Activated naive CD8-positive, alpha-beta T cell treated with anti-CD3 and anti-CD28 coated beads, Interleukin-2, amount 50 U/mL, for 16 hours (primary cell): ENCODE results near the gene ZDHHC8.

ENCODE experiments used
- DNase-seq: peaks from one replicate; pipeline ENCODE4 v3.0.0-alpha.2; 2020; ENCODE audit warnings: low read depth, low spot score

ZDHHC8 gene

DNA sequence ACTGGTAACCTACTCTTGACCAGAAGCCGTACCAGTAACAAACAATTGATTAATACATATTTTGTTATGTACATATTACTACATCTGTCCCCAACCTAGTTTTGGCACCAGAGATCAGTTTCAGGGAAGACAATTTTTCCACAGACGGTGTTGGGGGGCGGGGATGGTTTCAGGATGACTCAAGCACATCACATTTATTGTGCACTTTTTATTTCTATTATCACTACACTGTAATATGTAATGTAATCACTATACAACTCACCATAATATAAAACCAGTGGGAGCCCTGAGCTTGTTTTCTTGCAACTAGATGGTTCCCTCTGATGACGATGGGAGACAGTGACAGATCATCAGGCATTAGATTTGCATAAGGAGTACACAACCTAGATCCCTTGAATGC, 36.1 kb upstream of the ZDHHC8 start:
- DNase-seq = no peak

GRCh38 chr22:20096574-20097420, 34.8 kb upstream of the ZDHHC8 start:
- no peak for DNase-seq

DNA sequence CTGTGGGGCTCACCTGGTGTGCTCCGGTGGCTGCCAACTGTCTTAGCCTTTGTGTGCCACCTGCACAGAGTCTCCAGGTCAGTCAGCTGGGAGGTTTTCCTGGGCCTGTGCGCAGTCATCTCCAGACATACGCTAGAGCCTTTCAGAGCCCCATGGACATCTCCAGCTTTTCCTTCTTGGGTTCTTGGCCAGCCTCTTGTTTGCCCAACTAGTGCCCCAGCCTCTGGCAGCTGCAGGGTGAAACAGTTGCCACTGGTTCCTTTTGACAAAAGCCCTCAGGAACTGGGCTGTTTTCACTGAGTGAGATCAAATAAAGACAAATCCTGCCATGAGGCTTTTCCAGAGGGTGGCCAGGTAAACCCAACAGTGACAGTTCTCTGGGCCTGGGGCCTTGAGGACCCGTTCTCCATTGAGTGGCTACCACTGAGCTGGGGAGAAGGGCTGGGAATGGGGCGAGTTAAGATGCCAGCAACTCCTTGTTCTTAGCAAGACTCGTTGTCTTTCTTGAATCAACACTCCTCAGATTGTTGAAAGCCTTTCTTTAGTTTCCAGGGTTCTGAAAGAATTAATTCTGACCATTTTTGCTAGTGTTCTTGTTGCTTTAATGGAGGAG, 32.4 kb upstream of the ZDHHC8 start:
- no peak for DNase-seq

- DNase-seq = no peak
These were observed 30.0 kb upstream of the ZDHHC8 start for GRCh38 chr22:20101638-20102037.

GRCh38 chr22:20102203-20102780, 29.3 kb upstream of the ZDHHC8 start:
- DNase-seq = no peak

GRCh38 chr22:20105456-20106204, 26.0 kb upstream of the ZDHHC8 start:
- DNase-seq = no peak

GRCh38 chr22:20106205-20106848, 25.3 kb upstream of the ZDHHC8 start:
- no peak for DNase-seq

- no peak for DNase-seq
These were observed 24.8 kb upstream of the ZDHHC8 start for GRCh38 chr22:20106849-20107237.

DNA sequence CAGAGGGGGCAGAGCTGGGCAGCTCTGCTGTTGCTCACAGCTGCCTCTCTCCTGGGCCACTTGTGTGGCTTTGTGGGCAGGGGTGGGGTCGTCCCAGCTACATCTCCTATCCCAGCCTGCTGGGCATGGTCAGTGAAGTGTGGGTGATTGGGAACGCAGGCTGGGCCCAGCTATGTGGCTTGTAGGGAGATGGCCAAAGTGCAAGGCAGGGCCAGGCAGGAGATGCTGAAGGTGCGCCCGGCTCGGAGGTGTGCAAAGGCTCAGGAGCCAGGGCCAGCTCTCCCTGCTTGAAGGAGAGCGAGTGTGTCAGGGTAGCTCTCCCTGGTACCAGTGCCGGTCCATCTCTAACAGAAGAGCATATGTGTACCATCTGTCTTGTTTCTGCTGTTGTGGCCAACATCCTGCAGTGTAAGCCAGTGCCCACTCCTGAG, 24.1 kb upstream of the ZDHHC8 start:
- DNase-seq = no peak

DNA sequence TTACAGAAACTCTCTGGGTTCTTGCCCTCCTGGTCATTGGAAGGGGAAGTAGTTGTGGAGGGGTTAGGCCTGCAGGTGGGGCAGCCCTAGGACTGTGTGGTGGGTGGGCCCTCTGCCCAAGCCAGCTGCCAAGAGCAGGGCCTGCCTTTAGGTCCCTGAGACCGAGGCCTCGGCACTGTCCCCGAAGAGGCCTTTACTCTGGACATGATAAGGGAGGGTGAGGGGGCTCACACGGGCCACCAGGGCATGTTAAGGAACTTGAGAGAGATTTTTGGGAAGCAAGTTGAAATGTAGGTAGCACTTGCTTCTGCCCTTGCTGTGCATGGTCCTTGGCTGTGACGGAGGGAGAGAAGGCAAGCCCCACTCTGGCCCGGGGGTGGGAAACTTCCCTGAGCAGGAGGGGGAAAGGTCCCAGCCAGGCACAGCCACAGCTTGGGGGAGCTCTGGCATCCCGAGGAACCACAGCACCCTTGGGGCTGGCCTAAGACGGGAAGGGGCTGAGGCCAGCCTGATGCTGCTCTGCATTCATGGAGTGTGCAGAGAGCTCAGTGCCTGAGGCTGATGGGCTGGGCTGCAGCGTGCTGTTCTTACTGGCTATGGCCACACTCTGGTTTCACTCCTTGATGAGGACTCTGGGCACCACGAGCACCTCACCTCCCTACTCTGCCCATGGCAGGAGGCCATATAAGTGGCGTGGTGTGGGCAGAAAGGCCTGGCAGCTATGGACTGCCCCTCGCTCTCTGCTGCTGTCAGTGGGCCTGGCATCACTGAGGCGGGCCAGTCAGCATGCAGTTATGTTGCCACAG, 23.4 kb upstream of the ZDHHC8 start:
- DNase-seq = no peak

- DNase-seq = no peak
These were observed 22.8 kb upstream of the ZDHHC8 start for GRCh38 chr22:20108757-20109230.

DNA sequence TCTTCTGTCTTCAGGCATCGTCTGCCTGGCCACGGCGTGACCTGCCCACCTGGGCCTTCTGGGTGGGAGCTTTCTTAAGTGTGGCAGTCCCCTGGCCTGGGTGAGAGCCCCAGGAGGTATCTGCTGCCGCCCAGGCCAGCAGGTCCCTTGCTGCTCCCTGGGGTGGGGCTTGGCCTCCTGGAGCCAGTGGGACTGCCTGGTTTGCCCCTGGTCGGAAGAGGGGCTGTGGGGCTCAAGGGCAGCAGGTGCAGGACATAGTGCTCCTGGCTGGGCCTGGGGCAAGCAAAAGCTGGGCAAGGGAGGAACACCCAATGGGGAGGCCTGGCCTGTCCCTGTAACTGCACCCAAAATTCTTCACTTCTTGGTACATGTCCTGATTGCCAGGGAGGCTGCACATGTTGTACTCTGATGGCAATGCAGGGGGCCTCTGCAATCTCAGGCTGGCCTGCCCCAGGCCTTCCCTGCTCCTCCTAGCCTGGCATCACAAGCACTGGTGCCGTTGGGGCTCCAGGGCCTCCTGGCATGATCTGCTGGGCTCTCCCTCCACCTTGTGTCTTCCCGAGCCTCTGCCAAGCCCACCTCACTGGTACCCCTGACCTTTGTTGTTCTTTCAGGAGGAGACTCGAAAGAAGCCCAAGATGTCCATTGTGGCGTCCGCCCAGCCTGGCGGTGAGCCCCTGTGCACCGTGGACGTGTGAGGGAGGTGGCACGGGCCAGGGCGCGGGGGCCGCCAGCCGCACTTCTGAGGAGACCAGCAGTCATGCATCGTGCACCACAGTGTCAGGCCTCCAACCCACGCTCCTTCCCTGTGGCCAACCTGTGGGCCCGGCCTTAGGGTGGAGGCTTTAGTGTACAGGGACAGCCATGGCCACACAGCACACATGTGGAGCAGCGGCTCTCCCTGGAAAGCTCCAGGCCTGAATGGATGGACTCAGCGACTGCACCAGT, 21.9 kb upstream of the ZDHHC8 start:
- DNase-seq = no peak

DNA sequence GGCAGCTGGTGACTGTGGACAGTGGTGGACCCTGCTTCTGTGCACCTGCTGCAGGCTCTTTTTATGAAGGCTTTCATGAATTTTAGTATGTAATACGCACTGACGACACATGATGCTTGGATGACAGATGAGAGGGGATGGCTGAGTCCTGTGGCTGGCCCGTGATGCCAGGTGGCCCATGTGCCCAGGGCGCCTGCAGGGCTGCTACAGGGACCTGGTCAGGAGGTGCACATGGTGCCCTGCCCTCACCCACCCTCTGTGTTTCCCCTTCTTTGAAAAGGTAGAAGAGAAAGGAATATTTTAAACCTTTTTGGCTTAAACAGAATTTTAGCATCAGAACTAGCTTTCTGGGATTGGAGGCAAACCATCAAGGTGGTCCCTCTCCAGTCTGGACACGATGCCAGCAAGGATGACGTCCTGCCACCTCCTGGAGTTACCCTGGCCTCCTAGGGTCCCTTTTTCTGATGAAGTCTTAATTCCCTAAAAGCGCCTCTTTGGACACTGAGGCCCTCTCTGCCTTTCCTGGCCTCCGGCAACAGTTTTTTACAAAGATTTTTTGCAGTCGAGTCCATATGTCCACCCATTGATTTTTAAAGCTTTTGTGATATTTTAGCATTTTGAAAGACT, 21.1 kb upstream of the ZDHHC8 start:
- DNase-seq = no peak

DNA sequence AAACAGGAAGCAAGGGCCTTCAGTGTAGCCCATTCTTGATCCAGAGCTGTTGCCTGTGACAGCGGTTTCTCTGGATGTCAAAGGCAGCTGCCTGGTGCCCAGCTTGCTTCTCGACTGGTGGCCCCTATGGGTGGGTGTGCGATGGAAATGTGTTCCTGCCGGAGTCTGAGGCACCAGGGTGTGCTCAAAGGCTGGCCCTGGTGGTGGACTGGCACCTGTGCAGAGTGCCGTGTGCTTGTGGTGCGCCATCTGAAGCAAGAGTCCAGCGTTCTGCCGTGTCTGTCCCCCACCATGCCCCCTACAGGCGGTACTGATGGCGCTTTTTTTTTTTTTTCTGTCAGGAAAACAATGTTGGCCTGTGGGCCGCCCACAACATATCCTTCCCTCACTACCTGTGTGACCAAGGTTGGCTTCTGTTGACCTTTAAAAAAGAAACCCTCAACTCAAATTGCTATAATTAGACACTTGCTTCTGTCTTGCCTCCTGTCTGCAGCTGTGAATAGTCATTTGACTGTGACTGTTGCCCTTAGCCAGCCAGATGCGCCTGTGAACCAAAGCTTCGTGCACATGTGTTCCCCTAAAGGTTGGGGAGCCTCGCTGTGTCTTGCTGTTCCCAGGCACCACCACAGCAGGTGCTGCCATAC, 20.4 kb upstream of the ZDHHC8 start:
- DNase-seq = no peak

DNA sequence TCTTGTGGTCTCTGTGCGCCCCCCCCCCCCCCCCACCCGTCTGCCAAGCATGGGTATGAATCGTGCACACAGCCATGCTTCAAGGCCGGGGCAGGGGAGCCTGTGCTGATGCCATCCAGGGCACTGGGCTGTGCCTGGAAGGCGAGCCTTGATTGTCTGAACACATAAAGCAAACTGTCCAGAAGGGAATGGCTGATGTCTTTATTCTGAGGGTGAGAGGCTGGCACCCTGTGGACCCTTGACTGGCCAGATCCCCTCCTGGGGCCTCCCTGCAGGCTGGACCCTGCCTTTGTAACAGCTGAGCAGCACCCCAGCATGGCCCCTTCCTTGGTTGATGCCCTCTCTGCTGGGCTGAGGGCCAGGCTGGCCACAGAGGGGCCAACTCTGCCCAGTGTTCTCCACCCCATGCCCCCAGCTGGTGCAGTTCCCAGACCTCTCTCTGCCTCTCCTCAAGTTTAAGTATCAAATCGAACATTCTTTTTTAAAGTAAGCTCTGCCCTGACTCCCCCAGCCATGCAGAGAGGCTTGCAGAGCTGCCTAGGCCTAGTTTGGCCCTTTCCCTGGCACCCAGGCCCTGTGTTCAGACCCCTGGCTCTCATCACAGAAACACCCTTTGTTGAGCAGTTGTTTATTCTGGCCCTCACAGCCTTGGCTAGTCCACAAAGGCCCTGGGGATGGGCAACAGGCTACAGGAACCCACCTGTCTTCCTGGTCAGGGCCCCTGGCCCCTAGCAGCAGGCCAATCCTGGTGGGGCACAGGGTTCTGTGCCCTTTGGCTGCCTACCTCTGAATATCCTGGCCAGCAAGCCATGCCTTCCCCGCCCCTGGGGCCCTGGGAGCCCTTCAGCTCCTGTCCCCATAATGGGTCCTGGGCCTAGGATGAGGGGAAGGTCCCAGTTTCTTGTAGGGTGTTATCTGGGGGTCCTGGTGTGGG, 19.6 kb upstream of the ZDHHC8 start:
- DNase-seq = no peak

- DNase-seq = no peak
These were observed 18.7 kb upstream of the ZDHHC8 start for GRCh38 chr22:20112623-20113511.
